Liver (tissue), 3 donors: ENCODE results near the gene TSGA10.

Experiments used
- ATF3 ChIP-seq: IDR thresholded peaks from 2 replicates; pipeline ENCODE4 v1.6.1; 2016; ENCODE audit warnings: antibody characterized with exemption
- CTCF ChIP-seq: fragments of 150-350 bp; IDR thresholded peaks from 2 replicates; pipeline ENCODE4 v1.5.1; 2017; ENCODE audit warnings: improper control_type of control experiment, low read depth, low read length; ENCODE audit not compliant: missing input control
- EGR1 ChIP-seq, 2 donors: IDR thresholded peaks; 2 replicates each; pipeline ENCODE4 v1.6.1; 2016 to 2018; ENCODE audit warnings: antibody characterized with exemption in 2 of 2, low read depth in 2 of 2
- FOXA1 ChIP-seq: IDR thresholded peaks from 2 replicates; pipeline ENCODE4 v1.6.1; 2016; ENCODE audit warnings: antibody characterized with exemption
- FOXA2 ChIP-seq: IDR thresholded peaks from 2 replicates; pipeline ENCODE4 v1.6.1; 2016; ENCODE audit warnings: antibody characterized with exemption
- GABPA ChIP-seq, 2 donors: IDR thresholded peaks in 1 of 2; conservative IDR thresholded peaks in 1 of 2; 2 replicates each; pipeline ENCODE4 v1.6.1; 2016; ENCODE audit warnings: antibody characterized with exemption in 2 of 2, mild to moderate bottlenecking in 1 of 2, moderate library complexity in 1 of 2
- JUND ChIP-seq, 2 donors: IDR thresholded peaks; 2 replicates each; pipeline ENCODE4 v1.6.1; 2016; ENCODE audit warnings: antibody characterized with exemption in 2 of 2
- MAX ChIP-seq: IDR thresholded peaks from 2 replicates; pipeline ENCODE4 v1.6.1; 2016; ENCODE audit warnings: antibody characterized with exemption
- REST ChIP-seq: IDR thresholded peaks from 2 replicates; pipeline ENCODE4 v1.6.1; 2016; ENCODE audit warnings: antibody characterized with exemption, mild to moderate bottlenecking
- SP1 ChIP-seq: IDR thresholded peaks from 2 replicates; pipeline ENCODE4 v1.6.1; 2018; ENCODE audit warnings: antibody characterized with exemption, mild to moderate bottlenecking
- YY1 ChIP-seq: IDR thresholded peaks from 2 replicates; pipeline ENCODE4 v1.6.1; 2016; ENCODE audit warnings: antibody characterized with exemption, mild to moderate bottlenecking
- ZBTB33 ChIP-seq: IDR thresholded peaks from 2 replicates; pipeline ENCODE4 v1.6.1; 2016; ENCODE audit warnings: antibody characterized with exemption
- donor health status: healthy.
- donor health status: healthy.

- TF ChIP-seq CTCF = no peak
- no peak for TF ChIP-seq SP1
- no peak for TF ChIP-seq REST
- no peak for TF ChIP-seq MAX
- no peak for TF ChIP-seq JUND (IDR thresholded peaks at IDR 0.05)
- TF ChIP-seq FOXA1 = no peak
- no peak for TF ChIP-seq GABPA (IDR thresholded peaks at IDR 0.05 in 1 of 2, conservative IDR thresholded peaks at IDR 0.05 in 1 of 2)
- TF ChIP-seq ZBTB33 = no peak
- no peak for TF ChIP-seq FOXA2
- TF ChIP-seq ATF3 = no peak
- TF ChIP-seq YY1 = no peak
- TF ChIP-seq EGR1 (IDR thresholded peaks at IDR 0.05; ENCODE audit: low read depth in 2 of 2) = no peak
Measured at GRCh38 chr2:98948956-98949739, 205.6 kb downstream of the TSGA10 start.
